HL-60 (cell line): Measurements from ENCODE around the gene CNTNAP4.

Experiments
- CTCF ChIP-seq: IDR thresholded peaks from one replicate; pipeline ENCODE4 v1.5.1; 2011; ENCODE audit warnings: low read length, control low read depth, inconsistent platforms; ENCODE audit not compliant: insufficient read depth
- POLR2AphosphoS5 ChIP-seq: IDR thresholded peaks from 2 replicates; pipeline ENCODE4 v1.6.1; 2012; ENCODE audit warnings: low read depth

- TF ChIP-seq CTCF, result no peak
- TF ChIP-seq POLR2AphosphoS5, result no peak
Measured at GRCh38 chr16:76268824-76269223, 8.4 kb upstream of the CNTNAP4 start.
